DOHH2 (cell line): Measurements from ENCODE around the gene CCDC85A.

Source experiments
- EZH2phosphoT487 ChIP-seq: fragments of 200-600 bp; sonication (generic); IDR thresholded peaks from 2 replicates; pipeline ENCODE4 v1.6.1; 2017; ENCODE audit warnings: borderline replicate concordance, mild to moderate bottlenecking, antibody characterized with exemption, low read length, moderate library complexity, mixed read lengths
- TF ChIP-seq, protein P1 (sequence below): fragments of 200-600 bp; sonication (generic); IDR thresholded peaks from one replicate; pipeline ENCODE4 v1.5.1; 2014; ENCODE audit warnings: antibody characterized with exemption, mild to moderate bottlenecking, low read depth, low read length; ENCODE audit not compliant: poor library complexity, severe bottlenecking

- TF ChIP-seq EZH2phosphoT487, result no peak
- TF ChIP-seq, protein P1, sequence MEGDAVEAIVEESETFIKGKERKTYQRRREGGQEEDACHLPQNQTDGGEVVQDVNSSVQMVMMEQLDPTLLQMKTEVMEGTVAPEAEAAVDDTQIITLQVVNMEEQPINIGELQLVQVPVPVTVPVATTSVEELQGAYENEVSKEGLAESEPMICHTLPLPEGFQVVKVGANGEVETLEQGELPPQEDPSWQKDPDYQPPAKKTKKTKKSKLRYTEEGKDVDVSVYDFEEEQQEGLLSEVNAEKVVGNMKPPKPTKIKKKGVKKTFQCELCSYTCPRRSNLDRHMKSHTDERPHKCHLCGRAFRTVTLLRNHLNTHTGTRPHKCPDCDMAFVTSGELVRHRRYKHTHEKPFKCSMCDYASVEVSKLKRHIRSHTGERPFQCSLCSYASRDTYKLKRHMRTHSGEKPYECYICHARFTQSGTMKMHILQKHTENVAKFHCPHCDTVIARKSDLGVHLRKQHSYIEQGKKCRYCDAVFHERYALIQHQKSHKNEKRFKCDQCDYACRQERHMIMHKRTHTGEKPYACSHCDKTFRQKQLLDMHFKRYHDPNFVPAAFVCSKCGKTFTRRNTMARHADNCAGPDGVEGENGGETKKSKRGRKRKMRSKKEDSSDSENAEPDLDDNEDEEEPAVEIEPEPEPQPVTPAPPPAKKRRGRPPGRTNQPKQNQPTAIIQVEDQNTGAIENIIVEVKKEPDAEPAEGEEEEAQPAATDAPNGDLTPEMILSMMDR, result no peak
Measured at GRCh38 chr2:56309626-56310170, 125.9 kb downstream of the CCDC85A start.
